ENCODE measurements around the gene GUSB.
"Not testable (repeated sequence)": the region's sequence is repeated elsewhere in the genome, so short reads cannot be mapped to it uniquely, and the experiment has no call there.

GUSB gene

DNA sequence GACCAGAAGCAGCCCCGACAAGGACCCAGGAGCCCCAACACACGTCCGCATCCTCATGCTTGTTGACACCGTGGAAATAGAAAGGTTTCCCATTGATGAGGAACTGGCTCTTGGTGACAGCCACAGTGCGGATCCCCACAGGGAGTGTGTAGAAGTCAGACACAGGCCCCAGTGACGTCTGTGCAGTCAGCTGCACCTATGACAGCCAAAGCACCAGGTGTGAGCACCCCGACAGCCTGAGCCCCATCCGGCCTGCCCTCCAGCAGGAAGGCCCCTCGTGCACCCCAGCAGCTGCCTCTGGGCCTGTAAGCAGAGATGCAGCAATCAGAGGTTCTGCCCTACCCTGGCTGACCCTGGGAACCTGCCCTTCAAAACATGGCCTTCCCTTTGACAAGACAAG, 7.1 kb downstream of the GUSB start:
- DNase-seq = no peak

DNA sequence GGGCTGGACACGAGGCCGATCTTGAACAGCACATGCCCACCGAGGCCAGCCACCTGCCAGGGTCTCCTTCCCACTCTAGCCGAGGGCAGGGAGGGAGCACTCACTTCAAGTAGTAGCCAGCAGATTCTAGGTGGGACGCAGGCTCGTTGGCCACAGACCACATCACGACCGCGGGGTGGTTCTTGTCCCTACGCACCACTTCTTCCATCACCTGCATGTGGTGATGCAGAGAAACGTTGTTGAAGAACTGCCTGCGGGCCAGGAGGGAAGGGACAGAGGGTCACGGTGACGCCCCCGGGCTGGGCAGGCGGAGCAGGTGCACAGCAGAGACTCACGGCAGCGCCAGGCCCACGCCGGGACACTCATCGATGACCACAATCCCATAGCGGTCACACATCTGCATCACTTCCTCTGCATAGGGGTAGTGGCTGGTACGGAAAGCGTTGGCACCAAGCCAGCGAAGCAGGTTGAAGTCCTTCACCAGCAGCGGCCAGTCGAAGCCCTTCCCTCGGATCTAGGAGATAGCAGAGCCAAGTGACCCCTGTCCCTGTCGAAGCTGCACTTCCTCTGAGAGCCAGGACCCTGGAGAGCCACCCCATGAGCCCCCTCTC, 7.7 kb downstream of the GUSB start:
- no peak for DNase-seq

DNA sequence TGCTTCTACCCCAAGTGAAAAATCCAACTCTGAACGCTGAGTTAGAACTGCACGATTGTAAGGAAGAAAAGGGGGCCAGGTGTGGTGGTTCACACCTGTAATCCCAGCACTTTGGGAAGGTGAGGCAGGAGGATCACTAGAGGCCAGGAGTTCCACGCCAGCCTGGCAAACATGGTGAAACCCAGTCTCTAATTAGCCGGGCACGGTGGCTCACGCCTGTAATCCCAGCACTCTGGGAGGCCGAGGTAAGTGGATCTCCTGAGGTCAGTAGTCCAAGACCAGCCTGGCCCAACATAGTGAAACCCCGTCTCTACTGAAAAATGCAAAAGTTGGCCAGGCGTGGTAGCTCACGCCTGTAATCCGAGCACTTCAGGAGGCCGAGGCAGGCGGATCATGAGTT, 9.0 kb downstream of the GUSB start:
- no peak for DNase-seq

DNA sequence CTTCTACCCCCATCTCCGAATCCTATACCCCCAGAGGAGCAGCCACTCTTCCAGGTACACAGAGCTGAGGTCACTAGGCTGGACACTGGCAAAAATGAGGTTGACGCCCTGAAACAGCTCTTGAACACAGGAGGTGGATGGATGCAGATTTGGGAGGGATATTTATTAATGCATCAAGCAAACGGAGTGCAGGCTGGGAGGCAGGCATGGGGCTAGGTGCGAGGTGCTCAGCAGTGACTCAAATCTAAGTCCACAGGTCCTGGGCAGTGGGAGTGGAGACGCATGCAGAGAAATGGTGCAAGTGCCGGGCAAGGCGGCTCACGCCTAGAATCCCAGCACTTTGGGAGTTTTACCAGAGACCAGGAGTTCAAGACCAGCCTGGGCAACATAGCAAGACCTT, 11.0 kb downstream of the GUSB start:
- no peak for DNase-seq

DNA sequence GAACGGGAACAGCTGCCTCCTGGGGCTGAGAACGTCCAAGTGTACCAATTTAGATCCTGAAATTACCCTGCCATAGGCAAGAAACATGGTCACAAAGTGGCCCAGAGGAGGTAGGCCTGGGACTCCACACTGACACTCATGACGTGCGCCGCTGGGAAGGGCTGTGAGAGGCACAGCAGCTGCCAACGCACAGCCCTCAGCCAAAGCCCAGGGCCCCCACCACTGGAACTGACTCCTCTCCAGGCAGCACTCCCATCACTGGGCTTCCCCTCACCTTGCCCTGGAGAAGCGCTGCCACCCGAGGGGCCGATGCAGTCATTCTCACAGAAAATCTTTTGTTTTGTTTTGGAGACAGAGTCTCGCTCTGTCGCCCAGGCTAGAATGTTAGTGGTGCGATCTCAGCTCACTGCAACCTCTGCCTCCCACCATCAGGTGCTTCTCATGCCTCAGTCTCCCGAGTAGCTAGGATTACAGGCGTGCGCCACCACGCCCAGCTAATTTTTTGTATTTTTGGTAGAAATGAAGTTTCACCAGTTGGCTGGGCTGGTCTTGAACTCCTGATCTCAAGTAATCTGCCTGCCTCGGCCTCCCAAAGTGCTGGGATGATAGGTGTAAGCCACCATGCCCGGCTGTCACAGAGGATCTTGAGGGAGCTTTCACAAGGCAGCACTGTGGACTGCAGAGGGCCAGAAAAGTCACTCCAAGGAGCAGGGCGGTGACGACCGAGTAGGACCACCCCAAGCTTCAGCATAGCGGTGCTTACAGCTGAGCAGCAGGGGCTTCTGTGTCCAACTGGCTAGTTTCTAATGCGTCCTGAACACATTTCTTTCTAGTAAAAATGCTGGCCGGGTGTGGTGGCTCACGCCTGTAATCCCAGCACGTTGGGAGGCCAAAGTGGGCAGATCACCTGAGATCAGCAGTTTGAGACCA, 13.5 kb downstream of the GUSB start:
- DNase-seq = no peak

DNA sequence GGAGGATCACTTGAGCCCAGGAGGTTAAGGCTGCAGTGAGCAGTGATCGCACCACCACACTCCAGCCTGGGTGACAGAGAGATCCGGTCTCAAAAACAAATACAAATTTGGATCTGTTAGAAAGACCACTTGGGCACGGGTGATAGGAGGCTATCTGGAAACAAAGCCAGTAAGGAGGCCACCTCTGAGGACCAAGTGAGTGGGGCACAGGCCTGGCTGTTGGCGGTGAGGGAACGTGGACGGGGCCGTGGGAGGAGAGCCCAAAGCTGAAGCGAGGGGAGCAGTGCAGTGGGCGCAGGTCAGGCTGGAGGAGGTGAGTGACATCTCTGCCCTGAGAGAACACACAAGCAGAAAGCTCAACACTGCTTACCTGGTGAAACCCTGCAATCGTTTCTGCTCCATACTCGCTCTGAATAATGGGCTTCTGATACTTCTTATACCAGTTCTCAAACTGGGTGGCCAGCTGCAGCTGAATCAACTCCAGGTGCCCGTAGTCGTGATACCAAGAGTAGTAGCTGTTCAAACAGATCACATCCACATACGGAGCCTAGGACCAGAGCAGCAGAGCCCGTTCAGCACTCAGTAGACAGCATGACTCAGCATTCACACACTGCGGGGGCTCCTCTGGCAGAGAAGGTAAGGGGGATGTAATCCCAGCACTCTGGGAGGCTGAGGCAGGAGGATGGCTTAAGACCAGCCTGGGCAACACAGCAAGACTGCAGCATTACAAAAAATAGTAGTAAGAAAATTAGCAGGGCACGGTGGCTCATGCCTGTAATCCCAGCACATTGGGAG, 14.5 kb downstream of the GUSB start:
- no peak for DNase-seq

DNA sequence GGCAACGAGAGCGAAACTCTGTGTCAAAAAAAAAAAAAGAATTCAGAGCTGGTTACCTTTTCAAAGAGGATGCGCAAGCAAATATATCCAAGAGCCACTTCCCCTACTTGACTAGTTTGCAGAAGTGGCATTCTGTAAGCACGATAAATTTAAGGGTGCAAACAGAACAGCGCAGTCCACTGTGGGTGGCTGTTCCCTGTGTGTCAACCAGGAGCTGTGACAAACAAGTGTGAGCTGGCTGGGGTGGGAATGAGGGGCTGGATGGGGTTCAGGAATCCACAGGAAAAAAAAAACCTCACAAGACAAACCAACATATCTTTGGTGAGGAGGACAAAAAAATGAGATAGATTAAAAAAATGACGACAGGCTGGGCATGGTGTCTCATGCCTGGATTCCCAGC, 15.9 kb downstream of the GUSB start:
- DNase-seq = no peak

DNA sequence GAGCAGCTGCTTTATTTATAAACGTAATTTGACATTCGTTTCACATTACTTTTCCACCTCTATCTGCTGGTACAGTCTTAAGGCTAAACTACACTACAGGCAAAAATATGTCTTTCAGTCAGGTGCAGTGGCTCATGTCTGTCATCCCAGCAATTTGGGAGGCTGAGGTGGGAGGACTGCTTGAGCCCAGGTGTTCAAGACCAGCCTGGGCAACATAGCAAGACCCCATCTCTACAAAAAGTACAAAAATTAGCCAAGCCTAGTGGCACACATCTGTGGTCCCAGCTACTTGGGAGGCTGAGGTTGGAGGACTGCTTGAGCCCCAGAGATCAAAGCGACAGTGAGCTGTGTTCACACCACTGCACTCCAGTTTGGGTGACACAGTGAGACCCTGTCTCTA, 17.3 kb downstream of the GUSB start:
- DNase-seq = not testable (repeated sequence)

DNA sequence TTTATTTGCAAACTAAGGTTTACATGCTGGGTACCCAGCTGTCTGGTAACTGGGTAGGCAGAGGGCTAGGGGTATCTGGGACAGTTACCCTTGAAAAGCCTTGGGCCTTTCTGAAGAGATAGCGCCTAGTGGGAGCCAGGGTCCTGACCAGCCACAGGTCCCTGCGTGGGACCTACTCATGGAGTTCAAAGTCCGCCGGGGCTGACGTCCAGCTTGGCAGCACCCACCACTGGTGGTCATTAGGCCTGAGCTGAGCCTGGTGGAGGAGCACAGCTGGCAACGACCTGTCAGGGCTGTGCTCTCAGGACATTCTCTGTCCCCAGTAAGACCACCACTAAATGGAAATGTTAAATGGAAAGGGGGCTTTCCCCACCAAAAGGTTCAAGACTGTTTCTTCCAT, 20.0 kb downstream of the GUSB start:
- no peak for DNase-seq

DNA sequence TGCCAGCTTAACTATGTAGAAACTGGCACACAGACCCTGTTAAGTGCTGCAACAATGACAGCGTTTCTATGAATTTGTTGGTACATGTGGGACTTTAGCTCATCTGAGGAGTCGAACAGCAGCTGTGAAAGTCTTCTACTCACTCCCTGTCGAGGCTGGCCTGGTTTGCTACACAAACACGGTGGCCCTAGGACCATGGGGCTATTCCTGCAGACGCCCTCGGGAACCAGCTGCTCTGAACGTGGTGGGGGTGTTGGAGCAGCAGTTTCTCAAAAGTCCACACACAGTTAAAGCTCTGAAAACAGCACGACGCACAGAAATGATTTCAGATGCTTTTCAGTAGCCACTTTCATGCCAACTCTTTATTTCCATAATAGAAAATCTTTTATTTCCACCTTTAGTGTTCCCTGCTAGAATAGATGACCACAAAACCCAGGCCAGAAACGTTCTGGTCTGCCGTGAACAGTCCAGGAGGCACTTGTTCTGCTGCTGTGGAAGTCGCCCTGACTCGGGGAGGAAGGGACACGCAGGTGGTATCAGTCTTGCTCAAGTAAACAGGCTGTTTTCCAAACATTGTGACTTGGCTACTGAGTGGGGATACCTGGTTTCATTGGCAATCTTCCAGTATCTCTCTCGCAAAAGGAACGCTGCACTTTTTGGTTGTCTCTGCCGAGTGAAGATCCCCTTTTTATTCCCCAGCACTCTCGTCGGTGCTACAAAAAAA, 21.5 kb downstream of the GUSB start:
- DNase-seq = no peak

DNA sequence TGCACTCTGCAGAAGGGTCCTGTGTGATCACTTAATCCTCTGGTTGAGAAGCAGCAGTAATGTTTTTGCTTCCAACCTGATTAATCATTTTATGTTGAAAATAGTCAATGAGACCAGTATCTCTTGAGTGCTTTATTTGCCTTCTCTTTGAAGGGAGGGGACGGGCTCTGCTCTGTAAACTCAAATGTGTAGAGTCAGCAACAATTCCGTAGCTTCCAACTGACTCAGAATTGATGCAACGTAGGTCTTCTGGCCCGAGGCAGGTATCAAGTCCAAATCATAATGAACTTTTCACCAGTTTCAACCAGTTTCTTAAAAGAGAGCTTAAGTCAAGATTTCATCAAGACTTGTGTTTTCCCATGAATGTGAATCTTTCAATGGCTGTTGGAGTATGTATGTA, 26.3 kb downstream of the GUSB start:
- DNase-seq = no peak

DNA sequence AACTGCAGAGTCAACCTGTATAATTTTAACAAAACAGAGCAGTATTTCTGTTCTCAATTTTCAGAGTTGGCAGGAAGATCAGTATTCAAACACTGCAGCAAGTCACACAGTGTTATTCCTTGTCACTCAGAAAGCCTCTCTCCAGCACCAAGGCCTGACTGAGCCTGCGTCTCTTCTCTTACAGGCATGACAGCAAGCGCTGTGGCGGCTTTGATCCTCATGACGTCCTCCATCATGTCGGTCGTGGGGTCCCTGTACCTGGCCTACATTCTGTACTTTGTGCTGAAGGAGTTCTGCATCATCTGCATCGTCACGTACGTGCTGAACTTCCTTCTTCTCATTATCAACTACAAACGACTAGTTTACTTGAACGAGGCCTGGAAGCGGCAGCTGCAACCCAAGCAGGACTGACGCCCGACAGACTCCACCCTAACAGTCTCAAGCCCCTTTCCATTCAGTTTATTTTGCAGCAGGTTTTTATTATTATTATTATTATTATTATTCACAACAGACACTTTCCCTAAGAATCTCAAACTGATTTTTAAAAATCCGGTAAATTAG, 28.0 kb downstream of the GUSB start:
- DNase-seq = no peak

DNA sequence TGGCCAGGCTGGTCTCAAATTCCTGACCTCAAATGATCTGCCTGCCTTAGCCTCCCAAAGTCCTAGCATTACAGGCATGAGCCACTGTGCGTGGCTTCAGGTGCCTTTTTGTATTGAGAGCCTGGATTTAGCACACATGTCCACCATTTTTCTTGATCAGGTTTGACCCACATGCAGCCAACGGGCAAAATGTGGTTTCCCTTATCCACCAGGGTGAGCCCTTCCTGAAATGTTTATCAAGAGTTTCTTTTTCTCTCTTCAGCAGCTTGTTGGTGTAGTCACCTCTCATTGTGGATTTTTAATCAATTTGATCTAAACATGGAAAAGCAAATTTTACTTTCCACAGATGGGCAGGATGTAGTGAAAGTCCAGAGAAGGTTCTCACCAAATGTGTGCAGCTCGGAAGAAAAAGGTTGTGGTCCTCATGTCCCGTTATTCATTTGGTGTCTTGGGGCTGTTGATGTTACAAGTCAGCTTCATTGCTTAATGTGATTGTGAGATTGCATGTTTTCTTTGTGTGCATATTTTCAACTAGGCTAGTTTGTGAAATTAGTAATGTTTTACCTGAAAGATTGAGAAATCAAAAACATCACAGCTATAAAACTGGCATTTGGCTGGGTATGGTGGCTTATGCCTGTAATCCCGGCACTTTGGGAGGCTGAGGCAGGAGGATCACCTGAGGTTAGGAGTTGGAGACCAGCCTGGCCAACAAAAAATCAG, 28.9 kb downstream of the GUSB start:
- DNase-seq = no peak

DNA sequence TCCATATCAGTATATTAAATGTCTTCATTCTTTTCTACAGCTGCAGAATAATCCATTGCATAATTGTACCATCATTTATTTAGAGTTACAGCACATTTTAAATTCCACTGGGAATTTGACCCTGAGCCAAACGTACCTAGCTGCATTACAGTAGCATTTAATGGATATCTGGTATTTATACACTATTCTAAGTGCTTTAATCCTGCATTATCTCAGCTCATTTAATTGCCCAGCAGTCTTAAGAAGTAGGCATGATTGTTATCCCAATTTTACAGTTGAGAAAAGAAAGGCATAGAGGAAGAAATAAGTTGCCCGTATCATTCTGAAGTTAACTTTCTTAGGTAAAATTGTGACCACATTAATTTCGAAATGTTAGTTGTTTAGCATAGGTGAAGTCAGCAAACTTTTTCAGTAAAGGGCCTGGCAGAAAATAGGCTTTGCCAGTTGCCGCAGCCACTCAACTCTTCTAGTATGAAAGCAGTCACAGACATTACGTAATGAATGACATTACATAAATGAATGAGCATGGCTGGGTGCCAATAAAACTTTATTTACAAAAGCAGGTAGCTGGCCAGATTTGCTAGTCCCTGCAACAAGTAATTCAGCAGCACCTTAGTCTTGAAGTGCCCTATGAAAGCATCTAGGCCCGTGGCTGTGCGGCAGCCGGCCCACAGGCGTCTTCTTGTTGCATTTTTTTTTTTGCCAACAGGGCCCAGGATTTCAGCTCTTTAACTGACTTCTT, 30.0 kb downstream of the GUSB start:
- no peak for DNase-seq

DNA sequence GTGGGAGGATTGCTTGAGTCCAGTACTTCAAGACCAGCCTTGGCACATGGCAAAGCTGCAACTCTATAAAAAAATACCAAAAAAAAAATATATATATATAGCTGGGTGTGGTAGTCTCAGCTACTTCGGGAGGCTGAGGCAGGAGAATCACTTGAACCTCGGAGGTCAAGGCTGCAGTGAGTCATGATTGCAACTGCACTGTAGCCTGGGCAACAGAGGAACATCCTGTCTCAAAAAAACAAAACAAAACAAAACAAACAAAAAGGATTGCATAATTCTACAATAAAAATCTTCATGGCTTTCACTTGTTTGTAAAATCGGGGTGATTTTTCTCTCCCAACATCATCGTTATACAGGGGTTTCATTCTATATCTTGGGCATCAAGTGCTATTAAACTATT, 35.1 kb downstream of the GUSB start:
- DNase-seq = no peak

DNA sequence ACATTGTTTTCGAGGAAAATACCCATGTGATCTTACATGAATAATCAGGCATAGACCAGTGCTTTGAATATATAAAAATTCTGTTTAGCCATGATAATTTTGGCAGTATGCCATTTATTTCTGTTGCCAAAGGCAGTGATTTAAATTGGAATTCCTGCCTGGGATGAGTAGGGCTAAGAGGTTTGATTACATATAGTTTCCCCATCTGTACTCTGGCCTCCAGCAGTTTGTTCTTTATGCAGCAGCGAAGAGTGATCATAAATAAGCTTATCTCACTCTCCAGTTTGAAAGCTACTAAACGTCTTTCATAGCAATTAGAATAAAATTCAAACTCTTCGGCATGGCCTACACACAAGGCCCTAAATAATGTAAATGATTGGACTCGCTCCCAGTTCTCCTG, 36.2 kb downstream of the GUSB start:
- DNase-seq = not testable (repeated sequence)

DNA sequence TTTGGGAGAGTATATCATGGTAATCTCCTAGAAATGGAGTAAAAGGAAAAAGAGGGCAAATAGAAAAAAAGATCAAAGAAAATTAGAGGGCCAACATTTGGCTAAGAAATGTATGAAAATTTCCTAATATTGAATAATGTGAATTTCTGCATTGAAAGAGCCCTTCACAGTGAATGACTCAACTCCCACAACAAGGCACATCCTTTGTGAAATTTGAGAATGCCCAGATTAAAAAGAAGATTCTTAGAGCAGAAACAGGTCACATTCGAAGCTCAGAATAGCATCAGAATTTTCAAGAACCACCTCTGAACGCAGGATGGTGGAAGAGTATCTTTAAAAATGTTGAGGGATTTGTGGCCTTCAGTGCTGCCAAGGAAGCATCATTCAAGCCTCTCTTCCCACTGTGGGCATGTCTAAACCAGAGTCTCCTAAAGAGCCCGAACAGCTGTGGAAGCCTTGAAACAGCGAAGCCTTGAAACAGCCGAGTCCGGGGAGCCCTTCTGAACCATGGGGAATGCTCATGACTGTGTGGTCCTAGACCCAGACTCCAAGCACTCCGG, 43.6 kb downstream of the GUSB start:
- no peak for DNase-seq

DNA sequence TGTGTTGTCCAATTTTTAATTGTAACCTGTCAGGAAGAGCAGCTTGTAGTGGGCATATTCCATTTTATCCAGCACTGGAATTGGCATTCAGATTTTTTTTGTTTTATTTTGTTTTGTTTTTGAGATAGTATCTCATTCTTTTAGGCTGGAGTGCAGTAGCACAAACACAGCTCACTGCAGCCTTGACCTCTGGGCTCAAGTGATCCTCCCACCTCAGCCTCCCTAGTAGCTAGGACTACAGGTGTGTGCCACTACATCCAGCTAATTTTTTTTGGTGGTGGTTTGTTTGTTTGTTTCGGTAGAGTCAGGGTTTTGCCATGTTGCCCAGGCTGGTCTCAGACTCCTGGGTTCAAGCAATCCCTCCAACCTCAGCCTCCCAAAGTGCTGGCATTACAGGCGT, 44.7 kb downstream of the GUSB start:
- DNase-seq = no peak

DNA sequence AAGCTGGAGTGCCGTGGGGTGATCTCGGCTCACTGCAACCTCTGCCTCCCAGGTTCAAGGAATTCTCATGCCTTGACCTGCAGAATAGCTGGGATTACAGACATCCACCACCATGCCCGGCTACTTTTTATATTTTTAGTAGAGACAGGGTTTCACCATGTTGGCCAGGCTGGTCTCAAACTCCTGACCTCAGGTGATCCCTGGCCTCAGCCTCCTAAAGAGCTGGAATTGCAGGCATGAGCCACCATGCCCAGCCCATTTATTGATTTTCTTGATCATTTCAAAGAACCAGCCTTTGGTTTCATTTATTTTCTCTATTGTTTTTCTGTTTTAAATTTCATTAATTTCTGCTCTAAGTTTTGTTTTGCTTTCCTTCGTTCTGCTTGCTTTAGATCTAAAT, 50.3 kb downstream of the GUSB start:
- DNase-seq = no peak

DNA sequence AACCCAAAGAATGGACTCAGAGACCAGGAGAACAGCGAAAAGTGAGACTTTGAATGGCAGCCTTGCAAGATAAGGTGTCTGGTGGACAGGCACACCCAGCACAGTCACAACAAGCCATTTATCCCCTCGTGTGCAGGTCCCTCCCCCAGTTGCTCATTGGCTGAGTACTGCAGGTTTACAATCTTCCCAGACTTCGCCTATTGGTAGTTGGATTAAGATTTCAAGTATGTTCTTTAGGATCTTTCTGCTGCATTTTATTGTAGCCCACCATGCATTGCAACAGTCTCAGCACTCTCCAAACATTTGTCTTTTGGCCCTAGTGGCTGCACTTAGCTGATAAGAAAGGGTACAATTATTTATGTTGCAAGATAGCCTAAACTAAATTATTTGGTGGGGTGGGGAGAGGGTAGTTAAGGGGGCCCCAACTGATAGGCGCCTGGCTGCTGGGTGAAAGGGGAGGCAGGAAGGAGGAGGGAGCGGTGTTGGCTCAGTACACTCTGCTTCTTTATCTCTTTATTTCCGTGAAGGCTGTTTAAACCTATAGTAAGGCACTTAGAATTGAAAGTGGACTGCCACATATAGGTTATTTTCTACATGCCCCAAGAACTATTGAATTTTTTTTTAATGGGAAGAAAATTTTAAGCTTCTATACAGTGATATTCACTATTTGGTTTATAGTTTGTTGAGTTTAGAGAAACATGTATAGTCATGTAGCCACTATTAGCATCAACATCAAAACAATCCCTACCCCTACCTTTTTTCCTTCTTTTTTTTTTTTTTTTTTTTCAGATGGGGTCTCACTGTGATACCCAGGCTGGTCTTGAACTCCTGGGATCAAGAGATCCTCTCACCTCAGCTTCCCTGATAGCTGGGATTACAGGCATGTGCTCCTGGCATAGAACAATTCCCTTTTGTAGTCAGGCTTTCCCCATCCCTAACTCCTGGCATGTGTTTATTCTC, 54.2 kb downstream of the GUSB start:
- DNase-seq = no peak
